Effector memory CD8-positive, alpha-beta T cell (primary cell): ENCODE measurements around the gene KCNK6.

ENCODE experiments used
- ATAC-seq: fragments of 150-1000 bp; cut with Tn5 transposase; replicated peaks from 2 replicates; pipeline ENCODE4 v1.10.0; 2021; ENCODE audit warnings: mild to moderate bottlenecking, moderate library complexity
- DNase-seq, 3 experiments: peaks; one replicate each; pipeline ENCODE4 v3.0.0; 2021
- H3K27ac Mint-ChIP-seq, 2 donors: one replicate each; pipeline ENCODE4 v1.8.0; 2022; ENCODE audit warnings: mild to moderate bottlenecking in 2 of 2, mixed read lengths in 2 of 2, moderate library complexity in 2 of 2
- H3K27me3 Mint-ChIP-seq, 2 donors: one replicate each; pipeline ENCODE4 v1.8.0; 2022; ENCODE audit warnings: mixed read lengths in 2 of 2
- H3K36me3 Mint-ChIP-seq: one replicate; pipeline ENCODE4 v1.8.0; 2022; ENCODE audit warnings: mild to moderate bottlenecking, moderate library complexity, mixed read lengths; ENCODE audit not compliant: insufficient read depth
- H3K4me1 Mint-ChIP-seq, 2 donors: one replicate each; pipeline ENCODE4 v1.8.0; 2022; ENCODE audit warnings: low read depth in 2 of 2, mixed read lengths in 2 of 2
- H3K4me3 Mint-ChIP-seq, 2 donors: one replicate each; pipeline ENCODE4 v1.8.0; 2022; ENCODE audit warnings: mild to moderate bottlenecking in 2 of 2, mixed read lengths in 2 of 2, moderate library complexity in 2 of 2
- H3K9me3 Mint-ChIP-seq, 2 donors: one replicate each; pipeline ENCODE4 v1.8.0; 2022; ENCODE audit warnings: mixed read lengths in 2 of 2

The KCNK6 gene

DNA sequence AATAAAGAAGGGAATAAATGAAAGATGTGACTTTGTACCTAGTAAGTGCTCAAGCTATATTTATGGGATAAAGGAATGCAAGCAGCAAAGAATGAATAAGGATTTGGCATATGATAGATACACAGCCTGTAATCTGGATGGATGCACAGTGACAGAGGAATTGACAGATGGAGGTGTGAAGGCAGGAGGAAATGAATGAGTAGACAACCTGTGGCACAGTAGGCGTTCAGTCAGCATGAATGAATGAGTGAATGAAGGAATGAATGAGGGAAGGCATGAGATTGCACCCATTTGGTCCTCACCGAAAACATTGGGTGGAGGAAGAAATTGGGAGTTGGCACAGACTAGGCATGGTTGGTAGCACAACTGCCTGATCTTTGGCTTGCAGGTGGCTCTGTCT is 49.9 kb downstream of the KCNK6 start:
- Mint-ChIP-seq H3K4me3 (no peak overlapping the region), H3K27ac (no peak overlapping the region), H3K27me3 (peaks cover 5 to 36% of the 10 kb centered on the region in 2 donors), H3K36me3 (peaks cover 5% of the 10 kb centered on the region), H3K4me1 (peaks cover 2 to 6% of the 10 kb centered on the region in 2 donors), H3K9me3 (no peaks in the 10 kb centered on the region)
- ATAC-seq: no peak
- DNase-seq: no peak

DNA sequence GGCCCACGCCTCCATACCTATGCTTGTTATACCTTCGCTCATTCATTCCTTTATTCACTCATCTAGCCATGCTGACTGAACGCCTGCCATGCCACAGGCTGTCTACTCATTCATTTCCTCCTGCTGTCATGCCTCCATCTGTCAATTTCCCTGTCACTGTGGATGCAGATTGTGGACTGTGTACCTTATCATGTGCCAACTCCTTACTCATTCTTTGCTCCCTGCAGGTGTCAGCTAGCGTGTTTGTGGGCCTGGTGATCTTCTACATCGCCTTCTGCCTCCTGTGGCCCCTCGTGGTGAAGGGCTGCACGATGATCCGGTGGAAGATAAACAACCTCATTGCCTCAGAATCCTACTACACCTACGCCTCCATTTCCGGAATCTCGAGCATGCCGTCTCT is 50.7 kb downstream of the KCNK6 start:
- H3K4me3 Mint-ChIP-seq: no peak overlapping the region
- peaks cover 9 to 13% of the 10 kb centered on the region in 2 donors for H3K4me1 Mint-ChIP-seq
- H3K9me3 Mint-ChIP-seq: no peaks in the 10 kb centered on the region
- no peak overlapping the region for H3K27ac Mint-ChIP-seq
- peaks cover 5 to 36% of the 10 kb centered on the region in 2 donors for H3K27me3 Mint-ChIP-seq
- ATAC-seq: no peak
- DNase-seq: no peak
- H3K36me3 Mint-ChIP-seq: peaks cover 10% of the 10 kb centered on the region

DNA sequence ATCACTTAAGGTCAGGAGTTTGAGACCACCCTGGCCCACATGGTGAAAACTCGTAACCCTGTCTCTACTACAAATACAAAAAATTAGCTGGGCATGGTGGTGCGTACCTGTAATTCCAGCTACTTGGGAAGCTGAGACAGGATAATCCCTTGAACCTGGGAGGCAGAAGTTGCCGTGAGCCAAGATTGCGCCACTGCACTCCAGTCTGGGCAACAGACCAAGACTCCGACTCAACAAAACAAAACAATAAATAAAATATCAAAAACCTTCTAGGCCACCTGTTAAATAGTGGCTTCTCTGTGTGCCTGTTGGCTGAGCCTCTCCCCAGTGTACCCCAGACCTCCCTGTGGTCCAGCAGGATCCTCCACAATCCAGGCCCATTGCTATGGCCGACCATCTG is 51.4 kb downstream of the KCNK6 start:
- Mint-ChIP-seq H3K36me3 (peaks cover 13% of the 10 kb centered on the region), H3K4me1 (peaks cover 16 to 21% of the 10 kb centered on the region in 2 donors)
- no peak for ATAC-seq

DNA sequence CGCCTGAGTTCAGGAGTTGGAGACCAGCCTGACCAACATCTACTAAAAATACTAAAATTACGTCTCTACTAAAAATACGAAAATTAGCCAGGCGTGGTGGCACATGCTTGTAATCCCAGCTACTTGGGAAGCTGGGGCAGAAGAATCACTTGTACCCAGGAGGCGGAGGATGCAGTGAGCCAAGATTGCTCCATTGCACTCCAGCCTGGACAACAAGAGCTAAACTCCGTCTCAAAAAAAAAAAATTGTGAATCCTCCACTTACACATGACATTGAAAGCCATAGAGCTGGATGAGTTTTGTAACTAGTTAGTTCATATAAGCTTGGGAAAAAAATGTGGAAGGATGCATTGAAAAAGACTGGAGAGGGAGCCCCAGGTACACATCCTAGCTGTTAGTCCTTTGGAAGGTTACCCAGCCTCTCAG is 54.3 kb downstream of the KCNK6 start:
- peaks cover 24 to 27% of the 10 kb centered on the region in 2 donors for H3K4me1 Mint-ChIP-seq
- no peak for DNase-seq
- H3K36me3 Mint-ChIP-seq: peaks cover 33% of the 10 kb centered on the region
- no peak for ATAC-seq
- H3K4me3 Mint-ChIP-seq: peak overlapping the region; percentile 98 to 100
- H3K27ac Mint-ChIP-seq: peak overlapping the region; percentile 98 to 99
- peaks cover 5 to 13% of the 10 kb centered on the region in 2 donors for H3K27me3 Mint-ChIP-seq
- no peaks in the 10 kb centered on the region for H3K9me3 Mint-ChIP-seq

More for the DNA sequence above, 51.4 kb downstream of the KCNK6 start:
- DNase-seq: no peak
- peaks cover 5 to 34% of the 10 kb centered on the region in 2 donors for H3K27me3 Mint-ChIP-seq
- H3K4me3 Mint-ChIP-seq: no peak overlapping the region
- H3K27ac Mint-ChIP-seq: no peak overlapping the region
- H3K9me3 Mint-ChIP-seq: no peaks in the 10 kb centered on the region

DNA sequence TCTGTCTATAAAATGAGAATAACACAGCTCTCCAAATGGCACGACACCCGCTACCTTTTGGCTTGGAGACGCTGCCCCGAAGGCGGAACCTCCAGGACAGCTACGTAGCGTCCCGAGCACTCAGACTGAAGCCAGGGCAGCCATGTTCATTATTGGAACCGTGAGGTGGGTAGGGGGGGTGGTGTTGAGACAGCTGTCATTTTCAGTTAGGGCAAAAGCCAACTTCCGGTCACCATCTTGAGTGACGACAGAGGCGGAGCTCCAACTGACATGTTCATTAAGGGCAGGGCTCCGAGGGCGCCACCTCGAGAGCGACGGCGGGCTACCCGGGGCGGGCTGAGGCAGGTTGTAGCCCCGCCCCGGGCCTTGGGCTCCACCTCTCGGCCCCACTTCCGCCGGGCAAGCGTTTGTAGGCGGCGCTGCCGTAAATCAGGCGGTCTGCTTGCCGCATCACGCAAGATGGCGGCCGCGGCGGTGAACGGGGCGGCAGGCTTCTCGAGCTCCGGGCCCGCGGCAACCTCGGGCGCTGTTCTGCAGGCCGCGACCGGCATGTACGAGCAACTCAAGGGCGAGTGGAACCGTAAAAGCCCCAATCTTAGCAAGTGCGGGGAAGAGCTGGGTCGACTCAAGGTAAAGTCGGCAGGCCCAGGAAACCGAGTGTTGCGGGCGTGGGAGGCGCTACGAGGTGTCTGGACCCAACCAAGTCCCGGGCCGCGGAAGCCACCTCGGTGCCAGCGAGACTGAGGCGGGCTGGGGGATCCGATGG is 54.9 kb downstream of the KCNK6 start, which contains the start of gene PSMD8:
PSMD8 (plus strand) TSS at position 240 of the 766 bp plus-strand sequence; CDS start at position 271, 31 bp downstream.
- H3K36me3 Mint-ChIP-seq: peaks cover 39% of the 10 kb centered on the region
- ATAC-seq (peak; percentile 93), DNase-seq (peak; percentile 97 to 98 (median 98))
- no peaks in the 10 kb centered on the region for H3K9me3 Mint-ChIP-seq
- peaks cover 25 to 27% of the 10 kb centered on the region in 2 donors for H3K4me1 Mint-ChIP-seq
- H3K4me3 Mint-ChIP-seq: peak within 1 kb of the TSS; percentile 98 to 100
- peak within 1 kb of the TSS; percentile 98 to 99 for H3K27ac Mint-ChIP-seq
- H3K27me3 Mint-ChIP-seq: peaks cover 2 to 13% of the 10 kb centered on the region in 2 donors

DNA sequence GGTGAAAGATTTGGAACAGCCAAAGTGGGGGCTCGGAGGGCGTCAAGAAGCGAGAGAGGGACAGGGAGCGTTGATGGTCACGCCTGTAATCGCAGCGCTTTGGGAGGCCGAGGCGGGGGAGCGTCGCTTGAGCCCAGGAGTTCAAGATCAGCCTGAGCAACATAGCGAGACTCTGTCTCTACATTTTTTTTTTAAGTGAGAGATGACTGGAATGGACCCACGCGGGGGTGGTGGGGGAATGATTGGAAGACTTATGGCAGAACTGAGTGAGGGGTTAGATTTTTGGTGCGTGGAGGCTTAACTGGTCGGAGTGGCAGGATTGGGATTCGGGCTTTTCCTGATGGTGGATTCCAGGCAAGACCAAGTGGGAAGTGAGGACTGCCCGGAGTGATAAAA is 55.5 kb downstream of the KCNK6 start:
- peaks cover 26 to 29% of the 10 kb centered on the region in 2 donors for H3K4me1 Mint-ChIP-seq

DNA sequence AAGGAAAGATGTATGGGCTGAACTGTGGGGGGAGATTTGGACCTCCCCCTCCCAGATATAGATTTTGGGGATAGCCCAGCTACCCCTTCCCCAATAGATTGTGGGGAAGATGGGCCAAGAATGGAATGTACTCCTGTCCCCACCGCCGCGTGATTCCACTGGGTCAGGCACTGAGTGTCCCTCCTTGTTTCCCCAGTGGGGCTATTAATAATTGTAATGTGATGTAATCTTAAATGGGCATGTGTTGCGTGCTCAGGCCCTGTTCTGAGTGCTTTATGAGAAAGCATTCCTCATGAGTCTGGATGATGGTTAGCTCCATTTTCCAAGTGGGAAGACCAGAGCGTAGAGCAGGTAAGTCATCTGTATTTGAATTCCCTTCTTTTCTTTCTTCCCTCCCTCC is 56.1 kb downstream of the KCNK6 start:
- peak overlapping the region; percentile 98 to 99 for H3K27ac Mint-ChIP-seq

More for the DNA sequence above, 55.5 kb downstream of the KCNK6 start:
- peak overlapping the region; percentile 98 to 99 for H3K27ac Mint-ChIP-seq
- DNase-seq: no peak
- no peaks in the 10 kb centered on the region for H3K9me3 Mint-ChIP-seq
- ATAC-seq: no peak
- H3K36me3 Mint-ChIP-seq: peaks cover 40% of the 10 kb centered on the region
- H3K27me3 Mint-ChIP-seq: peaks cover 0 to 9% of the 10 kb centered on the region in 2 donors
- H3K4me3 Mint-ChIP-seq: peak overlapping the region; percentile 98 to 100

DNA sequence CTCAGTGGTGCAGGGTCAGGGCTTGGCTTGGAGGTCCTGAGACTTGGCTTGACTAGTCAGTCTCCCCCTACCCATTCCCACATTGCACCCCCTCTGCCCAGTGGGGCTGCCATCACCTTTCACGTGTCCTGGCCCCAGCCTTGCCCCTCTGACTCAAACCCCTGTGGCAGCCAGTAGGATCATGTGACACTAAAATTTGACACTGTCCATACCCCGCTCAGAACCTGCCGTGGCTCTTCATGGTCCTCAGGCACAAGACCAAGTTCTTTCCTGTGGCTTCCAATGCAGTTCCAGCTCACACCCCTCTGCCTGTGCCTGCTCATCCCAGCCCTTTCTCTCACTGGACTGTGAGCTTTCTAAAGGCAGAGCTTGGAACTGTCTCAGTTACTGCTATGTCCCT is 56.9 kb downstream of the KCNK6 start:
- Mint-ChIP-seq H3K27me3 (no peaks in the 10 kb centered on the region), H3K4me1 (peaks cover 28 to 31% of the 10 kb centered on the region in 2 donors), H3K9me3 (no peaks in the 10 kb centered on the region), H3K36me3 (peaks cover 53% of the 10 kb centered on the region), H3K4me3 (peak overlapping the region; percentile 98 to 100), H3K27ac (peak overlapping the region in 1 of 2 donors; percentile 81)
- ATAC-seq (no peak), DNase-seq (no peak)

More for the DNA sequence above, 56.1 kb downstream of the KCNK6 start:
- peaks cover 28 to 31% of the 10 kb centered on the region in 2 donors for H3K4me1 Mint-ChIP-seq
- DNase-seq (no peak), ATAC-seq (no peak)
- H3K4me3 Mint-ChIP-seq: peak overlapping the region; percentile 98 to 100
- H3K27me3 Mint-ChIP-seq: peaks cover 0 to 2% of the 10 kb centered on the region in 2 donors
- H3K9me3 Mint-ChIP-seq: no peaks in the 10 kb centered on the region
- peaks cover 46% of the 10 kb centered on the region for H3K36me3 Mint-ChIP-seq

DNA sequence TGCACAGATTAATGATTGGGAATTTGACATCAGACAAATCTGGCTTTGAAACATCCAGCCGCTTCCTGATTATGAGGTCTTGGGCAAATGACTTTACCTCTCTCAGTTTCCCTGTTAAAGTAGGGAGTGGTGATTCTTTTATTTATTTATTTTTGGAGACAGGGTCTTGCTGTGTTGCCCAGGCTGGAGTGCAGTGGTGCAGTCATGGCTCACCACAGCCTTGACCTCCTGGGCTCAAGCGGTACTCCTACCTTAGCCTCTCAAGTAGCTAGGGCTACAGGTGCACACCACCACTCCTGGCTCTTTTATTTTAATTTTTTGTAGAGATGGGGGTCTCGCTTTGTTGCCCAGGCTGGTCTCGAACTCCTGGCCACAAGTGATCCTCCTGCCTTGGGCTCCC is 57.4 kb downstream of the KCNK6 start:
- Mint-ChIP-seq H3K4me1 (peaks cover 28 to 31% of the 10 kb centered on the region in 2 donors), H3K27me3 (no peaks in the 10 kb centered on the region), H3K27ac (peak overlapping the region in 1 of 2 donors; percentile 81), H3K9me3 (no peaks in the 10 kb centered on the region), H3K4me3 (peak overlapping the region; percentile 98 to 100), H3K36me3 (peaks cover 58% of the 10 kb centered on the region)
- ATAC-seq: no peak
- no peak for DNase-seq

DNA sequence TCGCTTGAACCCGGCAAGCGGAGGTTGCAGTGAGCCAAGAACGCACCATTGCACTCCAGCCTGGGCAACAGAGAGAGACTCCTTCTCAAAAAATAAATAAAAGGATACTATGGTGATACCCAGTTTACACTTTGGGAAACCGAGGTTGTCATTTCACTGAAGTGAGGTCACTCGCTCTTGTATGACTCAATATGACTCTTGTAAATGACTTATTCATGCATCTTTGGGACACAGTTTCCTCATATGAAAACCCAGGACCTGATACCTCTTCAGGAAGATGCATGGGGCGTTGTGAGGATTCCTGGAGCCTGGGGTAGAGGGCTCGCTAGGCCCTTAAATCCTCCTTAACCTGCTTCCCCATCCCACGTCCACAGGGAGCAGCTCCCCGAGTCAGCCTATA is 59.2 kb downstream of the KCNK6 start:
- Mint-ChIP-seq H3K27me3 (no peaks in the 10 kb centered on the region), H3K9me3 (no peaks in the 10 kb centered on the region), H3K4me1 (peaks cover 28 to 31% of the 10 kb centered on the region in 2 donors), H3K4me3 (peak overlapping the region in 1 of 2 donors; percentile 23), H3K36me3 (peaks cover 74% of the 10 kb centered on the region), H3K27ac (no peak overlapping the region)
- ATAC-seq (no peak), DNase-seq (no peak)

DNA sequence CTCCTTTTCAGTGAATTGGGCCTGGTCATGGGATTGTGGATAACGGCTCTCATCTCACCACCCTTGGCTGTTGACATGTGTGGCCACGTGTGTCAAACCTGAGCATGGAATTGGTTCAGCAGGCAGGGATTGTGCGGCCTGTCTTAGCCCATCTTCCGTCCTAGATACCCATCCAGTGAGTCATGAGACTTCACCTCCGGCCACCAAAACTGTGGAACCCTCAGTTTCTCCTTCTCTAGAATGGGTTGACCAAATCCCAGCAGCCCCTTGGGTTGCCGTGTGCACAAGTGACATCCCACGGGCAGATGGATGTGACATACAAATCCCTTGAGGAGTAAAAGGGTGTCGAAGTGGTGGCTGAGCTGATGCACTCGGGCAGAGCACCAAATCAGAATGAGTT is 61.5 kb downstream of the KCNK6 start:
- DNase-seq (no peak), ATAC-seq (no peak)
- Mint-ChIP-seq H3K27ac (no peak overlapping the region), H3K9me3 (no peaks in the 10 kb centered on the region), H3K4me3 (no peak overlapping the region), H3K36me3 (peaks cover 67% of the 10 kb centered on the region), H3K4me1 (peaks cover 10 to 11% of the 10 kb centered on the region in 2 donors), H3K27me3 (no peaks in the 10 kb centered on the region)
